IPS DF 4.7 (cell line): Measurements from ENCODE around the gene TMEM108.

Source experiments
- DNase-seq: peaks from one replicate; pipeline ENCODE4 v3.0.0-alpha.2; 2013; ENCODE audit warnings: low spot score; ENCODE audit errors: extremely low read depth

The TMEM108 gene

DNA sequence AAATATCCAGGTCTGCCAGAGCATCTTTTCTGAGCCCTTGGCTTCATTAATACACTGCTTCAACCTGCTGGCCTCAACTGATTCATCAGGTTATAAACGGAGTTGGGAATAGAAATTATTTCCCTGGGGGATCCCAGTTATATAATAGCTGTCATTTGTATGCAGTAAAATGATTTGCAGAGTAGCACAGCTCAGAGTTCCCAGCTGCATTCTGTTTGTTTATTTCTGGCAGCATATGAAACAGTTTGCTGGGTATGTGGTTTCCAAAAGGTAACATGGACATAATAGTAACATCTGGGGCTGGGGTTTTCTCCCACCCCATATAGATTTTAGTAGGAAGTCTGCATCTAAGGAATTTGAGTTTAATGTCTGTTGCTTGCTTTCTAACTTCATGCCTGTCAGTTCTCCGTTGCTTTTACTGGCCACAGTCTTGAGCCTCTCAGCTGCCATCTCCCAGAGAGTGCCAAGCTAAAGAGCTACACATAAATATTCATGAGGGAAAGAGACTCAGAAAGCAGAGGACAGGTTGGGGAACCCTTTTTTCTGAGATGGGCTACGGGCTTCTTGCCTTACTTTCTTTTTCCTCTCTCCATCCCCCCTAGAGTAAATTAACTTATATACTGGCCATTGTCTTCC lies 124.6 kb downstream of the TMEM108 start:
- DNase-seq = no peak

DNA sequence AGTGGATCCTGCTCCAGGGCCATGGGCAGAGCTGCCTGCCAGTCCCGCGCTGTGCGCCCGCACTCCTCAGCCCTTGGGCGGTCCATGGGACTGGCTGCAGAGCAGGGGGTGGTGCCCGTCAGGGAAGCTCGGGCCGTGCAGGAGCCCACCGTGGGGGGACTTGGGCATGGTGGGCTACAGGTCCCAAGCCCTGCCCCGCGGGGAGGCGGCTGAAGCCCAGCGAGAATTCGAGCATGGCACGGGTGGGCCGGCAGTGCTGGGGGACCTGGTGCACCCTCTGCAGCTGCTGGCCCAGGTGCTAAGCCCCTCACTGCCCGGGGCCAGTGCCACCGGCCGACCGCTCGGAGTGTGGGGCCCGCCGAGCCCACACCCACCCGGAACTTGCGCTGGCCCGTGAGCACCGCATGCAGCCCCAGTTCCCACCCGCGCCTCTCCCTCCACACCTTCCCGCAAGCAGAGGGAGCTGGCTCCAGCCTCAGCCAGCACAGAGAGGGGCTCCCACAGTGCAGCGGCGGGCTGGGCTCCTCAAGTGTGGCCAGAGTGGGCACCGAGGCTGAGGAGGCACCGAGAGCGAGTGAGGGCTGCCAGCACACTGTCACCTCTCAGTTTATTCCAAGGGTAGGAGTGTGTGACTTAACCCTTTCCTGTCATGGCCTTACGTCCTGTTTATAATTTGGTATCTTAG lies 129.3 kb downstream of the TMEM108 start:
- no peak for DNase-seq

DNA sequence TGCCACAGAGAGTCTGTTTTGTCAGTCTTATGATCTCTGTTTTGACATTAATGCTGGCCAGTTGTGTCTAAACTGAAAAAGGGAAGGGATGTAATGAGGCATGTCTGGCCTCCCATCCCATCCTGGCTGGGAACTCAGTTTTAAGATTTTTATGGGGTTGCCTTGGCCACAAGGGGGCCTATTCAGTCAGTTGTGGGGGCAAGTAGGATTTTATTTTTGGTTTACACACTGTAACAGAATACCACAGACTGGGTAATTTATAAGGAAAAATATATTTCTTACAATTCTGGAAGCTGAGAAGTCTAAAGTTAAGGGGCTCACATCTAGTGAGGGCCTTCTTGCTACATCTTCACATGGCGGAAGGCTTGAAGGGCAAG lies 129.8 kb downstream of the TMEM108 start:
- no peak for DNase-seq

DNA sequence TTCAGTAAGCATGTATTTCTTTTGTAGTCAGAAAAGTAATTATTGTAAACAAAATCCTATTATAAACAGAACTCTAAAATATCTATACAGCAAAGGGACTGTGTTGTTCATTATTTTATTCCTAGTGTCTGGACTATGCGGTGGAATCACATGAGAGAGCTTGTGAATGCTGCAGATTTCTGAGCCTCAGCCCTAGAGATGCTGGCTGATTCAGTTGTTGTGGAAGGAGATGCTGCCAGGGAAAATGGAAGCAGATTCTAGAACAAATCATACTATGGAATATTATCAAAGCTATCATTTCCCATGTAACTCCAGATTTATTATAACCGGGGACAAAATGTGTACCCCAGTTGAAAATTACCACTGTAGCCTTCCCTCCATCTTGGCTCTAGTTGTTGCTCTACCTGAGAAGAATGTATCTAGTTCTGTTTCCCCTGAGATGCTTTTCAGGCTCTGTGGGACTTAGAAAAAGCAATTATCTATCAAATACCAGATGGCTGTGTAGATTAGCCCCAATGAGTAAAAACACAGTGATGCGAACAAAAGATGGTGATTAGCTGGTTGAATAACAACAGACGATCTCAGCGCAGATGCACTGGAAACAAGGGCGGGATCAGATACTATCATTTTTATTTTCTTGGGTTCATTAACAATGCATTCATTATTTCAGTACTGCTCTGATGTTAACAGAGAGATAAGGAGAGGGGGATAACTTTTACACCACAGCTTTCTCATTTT lies 131.3 kb downstream of the TMEM108 start:
- no peak for DNase-seq

DNA sequence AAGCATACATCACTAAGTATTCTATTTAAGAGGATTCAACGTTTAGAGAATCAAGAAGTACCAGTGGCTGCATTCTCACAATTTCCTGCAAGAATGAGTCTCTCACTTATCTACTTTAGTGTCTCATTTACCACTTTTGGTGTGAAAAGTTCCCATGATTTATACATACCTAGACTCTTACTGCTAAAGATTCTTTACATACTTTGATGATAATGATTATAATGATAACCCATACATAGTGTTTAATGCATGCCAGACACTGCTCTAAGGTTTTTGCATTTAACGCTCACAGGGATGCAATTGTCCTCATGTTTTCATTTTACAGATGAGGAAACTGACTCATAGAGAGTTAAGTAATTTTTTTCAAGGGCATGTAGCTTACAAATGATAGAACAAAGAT lies 133.6 kb downstream of the TMEM108 start:
- no peak for DNase-seq

DNA sequence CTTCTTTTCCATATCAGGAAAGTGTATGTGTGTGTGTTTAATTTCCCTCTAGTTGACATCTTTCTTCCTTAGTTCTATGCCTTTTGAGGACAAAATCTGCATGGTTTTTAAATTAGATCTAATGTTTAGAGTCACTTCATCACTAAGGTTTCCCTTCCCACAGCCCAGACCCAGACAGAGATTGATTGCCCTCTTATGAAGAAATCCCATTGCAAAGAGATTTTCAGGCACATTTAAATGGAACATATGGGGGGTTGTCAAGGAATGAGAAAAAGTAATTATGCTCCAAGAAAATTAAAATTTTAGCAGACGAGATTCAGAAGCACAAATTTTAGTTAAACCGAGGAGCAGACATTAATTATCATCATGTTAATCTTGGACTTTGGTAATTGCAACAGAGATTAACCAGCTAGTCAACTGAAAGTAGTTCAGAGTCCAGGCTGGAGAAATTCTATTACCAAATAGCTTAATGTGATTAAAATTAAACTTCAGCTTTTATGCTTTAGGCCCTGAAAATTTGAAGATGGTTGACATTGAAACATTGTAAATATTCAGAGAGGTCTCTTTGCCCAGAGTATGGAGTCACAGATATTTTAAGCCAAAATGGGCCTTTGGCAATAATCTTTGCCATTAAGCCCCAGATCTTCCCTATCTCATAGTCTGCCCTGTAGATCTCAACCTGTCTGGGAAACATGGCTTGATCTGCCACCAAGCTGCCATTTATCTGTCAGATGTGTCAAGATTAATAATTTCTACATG lies 143.4 kb downstream of the TMEM108 start:
- no peak for DNase-seq

DNA sequence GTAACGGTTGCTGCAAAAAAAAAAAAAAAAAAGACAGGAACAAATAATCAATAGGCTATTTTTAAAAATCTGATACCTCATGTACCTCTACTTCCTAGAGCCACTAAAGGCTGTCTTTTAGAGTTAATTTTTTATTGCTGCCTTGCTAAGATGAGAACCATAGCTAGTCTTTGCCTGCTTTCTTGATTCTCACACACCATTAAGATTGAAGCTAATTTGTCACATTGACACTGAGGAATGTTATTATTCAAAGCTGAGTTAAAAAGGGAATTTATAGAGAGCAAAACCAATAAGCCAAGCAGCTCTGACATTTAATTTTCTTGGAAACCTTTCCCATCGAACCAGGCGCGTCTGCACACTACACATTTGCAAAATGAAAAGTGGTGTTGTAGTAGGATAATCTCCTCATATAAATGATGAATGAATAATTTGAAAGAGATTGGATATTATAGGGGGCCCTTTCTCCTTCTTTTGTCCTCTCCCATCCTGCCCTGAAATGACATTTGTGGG lies 149.7 kb downstream of the TMEM108 start:
- DNase-seq = no peak

DNA sequence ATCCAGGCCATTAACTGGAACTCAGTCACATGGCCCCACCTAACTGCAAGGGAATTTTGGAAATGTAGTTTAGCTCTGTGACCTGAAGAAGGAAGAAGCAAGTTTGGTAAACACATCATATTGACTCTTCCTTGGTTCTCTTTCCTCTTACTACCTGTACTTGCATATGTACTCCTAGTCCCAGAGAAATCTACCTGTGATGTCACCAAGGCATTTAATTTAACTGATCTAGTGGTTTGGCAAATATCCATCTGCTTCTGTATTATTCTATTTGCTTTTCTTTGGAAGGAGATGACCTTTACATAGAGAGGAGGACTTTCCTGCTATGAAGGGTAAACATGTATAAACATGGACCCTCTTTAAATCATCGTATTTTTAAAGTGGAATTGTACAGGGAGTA lies 150.8 kb downstream of the TMEM108 start:
- no peak for DNase-seq

DNA sequence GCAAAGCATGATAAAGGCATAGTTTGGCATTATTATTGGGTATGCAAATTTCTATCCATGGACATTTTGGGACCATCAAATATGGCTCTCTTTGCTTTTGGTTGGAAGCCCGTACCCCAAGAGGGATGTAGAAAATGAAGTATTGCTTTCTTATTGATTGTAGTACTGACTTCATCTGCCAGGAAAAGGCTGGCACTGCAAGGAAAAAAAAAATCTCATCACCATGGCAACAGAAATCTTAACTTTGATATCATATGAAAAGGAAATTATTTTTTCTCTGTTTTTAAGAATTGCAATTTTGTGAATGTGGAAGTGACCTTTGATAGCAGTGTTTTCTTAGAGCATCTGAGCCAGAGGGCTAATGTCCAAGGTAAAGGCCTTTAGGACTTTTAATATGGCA lies 151.7 kb downstream of the TMEM108 start:
- DNase-seq = no peak

DNA sequence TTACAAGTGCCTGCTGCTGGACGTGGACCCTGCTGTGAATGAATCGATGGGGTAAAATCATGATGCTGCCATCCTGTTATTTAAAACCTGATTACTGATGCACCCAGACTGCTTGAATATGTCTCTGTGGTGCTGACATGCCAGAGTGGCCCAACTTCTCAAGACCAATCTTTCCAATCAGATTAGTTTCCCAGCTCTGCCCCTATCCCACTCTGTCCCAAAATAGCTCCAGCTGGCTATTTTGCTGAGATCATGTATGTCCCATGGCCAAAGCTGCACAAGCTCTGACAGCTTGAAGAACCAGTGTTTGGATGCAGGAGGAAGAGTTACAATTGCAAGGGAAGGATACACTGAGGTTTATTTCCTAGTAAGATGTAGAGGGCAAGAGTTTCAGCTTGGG lies 153.6 kb downstream of the TMEM108 start:
- no peak for DNase-seq

DNA sequence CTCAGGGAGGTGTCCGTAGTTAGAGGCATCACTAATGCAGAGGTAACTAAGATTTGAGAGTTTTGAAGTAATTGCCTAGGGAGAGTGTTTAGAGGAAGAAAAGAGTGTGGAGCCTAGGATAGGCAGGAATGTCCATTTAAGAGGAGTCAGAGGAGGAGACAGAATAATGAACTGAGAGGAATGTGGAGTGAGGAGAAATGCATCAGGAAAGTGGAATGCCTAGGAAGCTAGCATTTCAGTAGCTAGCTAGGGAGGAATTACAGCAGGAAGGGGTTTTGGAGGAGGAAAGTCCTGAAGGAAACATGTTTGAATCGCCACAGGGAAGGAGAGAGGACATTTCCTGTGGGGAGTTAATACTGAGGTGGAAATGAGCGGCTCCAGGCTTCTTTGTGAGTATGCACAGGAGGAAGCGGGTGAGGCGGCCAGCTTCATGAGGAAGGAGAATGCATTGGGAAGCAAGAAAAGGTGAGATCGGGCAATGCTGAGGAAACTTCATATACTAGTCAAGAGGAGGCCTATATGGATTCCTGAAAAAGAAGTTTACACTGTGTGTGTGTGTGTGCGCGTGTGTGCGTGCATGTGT lies 154.3 kb downstream of the TMEM108 start:
- no peak for DNase-seq

DNA sequence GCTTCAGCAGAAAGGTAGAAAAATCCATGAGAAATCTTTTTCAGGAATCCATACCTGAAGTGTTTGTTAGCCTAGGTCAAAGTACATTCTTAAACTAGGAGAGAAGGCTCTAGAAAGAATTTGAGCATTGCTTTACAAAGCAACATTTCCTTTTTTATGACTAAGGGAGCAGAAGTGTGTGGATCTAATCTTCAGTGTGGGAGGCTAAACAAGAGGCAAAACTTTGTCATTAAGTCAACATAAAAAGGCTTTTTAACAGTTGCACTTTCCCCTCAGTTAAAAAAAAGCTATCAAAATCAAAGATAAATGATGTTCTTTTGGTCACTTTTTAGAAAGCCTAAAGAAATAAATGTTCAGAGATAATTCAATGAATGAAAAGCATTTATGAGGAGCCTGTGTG lies 154.8 kb downstream of the TMEM108 start:
- no peak for DNase-seq

DNA sequence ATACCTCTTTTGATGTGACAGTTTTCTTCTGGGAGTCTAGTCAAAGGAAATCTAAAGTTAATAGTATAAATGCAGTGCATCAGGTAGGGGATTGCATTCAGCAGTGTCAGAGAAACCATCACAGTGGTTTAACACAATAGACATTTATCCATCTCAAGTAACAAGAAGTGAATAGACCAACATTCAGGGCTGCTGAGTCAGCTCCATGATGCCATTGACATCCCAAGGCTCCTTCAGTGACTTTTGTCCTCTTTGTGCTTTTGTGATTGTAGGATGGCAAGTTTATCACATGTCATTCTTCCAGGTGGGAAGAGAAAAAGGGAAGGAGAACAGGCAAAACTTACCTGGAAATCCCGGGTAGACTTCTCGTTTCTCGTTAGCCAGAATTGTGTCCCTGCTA lies 158.3 kb downstream of the TMEM108 start:
- DNase-seq = no peak

DNA sequence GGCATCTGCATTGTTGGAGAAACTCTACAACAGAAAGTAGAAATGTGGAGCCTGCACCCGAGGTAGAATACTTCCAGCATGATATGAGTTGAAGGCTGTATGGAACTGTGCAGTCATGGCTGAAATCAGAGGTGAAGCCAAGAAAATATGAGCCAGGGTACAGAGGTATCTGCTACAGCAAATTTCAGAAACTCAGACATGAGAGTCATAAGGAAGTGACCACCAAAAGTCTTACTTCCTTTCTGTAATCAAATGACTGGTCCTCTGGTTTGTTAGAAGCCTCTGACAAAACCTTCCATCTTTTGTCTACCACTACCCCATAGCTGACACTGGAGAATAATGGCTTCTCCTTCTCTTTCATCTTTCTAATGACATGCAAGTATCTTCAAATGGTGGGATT lies 159.4 kb downstream of the TMEM108 start:
- no peak for DNase-seq

DNA sequence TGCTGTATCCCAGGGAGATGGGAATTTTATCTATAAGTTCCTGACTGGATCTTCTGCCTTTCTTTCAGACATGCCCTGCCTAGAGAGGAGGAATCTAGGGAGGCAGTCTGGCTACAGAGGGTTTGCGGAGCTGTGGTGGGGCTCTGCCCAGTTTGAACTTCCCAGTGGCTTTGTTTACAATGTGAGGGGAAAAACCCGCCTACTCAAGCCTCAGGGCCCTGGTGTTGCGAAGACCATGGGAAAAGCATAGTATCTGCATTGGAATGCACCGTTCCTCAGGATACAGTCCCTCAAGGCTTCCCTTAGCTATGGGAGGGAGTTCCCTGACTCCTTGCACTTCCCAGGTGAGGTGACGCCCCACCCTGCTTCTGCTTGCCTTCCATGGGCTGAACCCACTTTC lies 168.7 kb downstream of the TMEM108 start:
- DNase-seq = no peak

DNA sequence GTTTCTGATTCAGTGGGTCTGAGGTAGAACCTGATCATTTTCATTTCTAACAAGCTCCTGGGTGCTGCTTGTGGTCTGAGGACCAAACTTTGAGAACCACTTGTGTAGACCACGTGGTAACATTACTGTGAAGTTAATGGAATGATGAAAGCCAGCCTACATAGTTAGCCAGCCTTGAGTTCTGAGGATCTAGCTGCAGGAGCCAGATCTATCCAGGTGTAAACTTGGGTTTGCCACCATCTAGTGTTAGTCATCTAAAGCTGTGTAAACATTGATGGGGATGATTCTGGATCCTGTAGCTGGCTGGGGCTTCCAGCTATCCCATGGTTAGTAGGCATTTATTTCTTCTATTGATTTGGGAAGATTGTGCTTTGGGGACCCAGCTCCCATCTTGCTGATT lies 170.0 kb downstream of the TMEM108 start:
- DNase-seq = no peak

DNA sequence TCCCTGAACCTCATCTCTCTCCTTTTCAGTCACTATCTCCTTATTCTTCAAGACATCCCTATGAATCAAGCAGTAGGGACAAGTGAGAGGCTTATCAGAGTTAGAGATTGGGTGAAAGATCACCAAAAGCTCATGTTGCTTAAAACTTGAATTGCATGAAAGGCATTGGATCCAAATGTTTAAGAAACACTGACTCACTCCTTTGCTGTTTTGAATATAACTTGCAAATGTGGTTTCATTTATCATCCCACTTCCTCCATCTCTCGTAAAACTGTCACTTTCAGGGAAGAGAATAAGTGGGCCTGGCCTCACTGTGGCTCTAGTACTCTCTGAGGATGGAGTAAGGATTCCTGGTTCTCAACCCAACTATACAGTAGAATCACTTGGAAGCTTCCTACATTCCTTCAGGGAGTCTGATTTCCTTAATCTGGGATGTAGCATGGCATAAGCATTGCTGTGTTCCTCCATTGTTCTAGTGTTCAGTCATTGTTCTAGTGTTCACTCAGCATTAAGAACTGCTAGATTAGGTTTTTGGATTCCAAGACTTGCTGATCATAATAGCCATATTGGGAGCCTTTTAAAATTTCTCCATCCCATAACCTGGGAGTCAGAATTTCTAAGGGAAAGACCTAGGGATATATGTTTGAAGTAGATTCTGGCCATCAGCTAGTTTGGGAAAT lies 171.8 kb downstream of the TMEM108 start:
- no peak for DNase-seq

DNA sequence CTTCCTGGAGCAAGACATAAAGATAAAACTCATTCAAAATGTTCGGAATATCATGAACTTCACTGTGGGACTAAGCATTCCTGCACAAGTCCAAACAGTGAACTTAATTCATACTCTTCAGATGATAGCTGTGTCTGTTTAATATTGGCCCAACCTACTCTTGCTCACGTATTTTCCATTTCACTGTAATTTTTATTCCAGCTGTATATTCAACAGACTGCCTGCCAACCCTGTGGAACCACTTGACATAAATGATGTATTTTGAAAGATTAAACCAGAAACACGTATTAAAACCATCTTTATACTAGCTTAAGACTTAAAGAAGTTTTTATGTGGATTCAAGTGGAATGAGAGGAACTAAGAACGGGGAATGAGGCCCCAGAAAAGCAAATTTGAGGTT lies 172.5 kb downstream of the TMEM108 start:
- DNase-seq = no peak

DNA sequence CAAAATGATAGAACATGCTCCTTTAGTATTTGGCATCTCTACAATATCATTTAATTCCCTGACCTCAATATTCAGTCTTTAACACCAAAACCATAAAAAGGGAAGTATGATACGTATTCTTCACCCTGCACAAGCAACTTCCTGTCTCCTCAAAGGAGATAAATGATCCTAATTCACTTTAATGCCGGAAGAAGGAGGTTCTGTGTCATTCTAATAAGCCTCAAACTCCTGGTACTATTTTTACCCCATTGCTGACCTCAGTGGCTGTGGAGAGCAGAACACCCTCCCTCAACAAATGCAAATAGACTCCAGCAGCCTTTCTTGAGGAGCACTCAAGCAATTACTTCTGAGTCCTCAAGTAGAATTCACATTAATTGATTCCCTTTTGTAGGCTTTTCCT lies 173.3 kb downstream of the TMEM108 start:
- DNase-seq = no peak

DNA sequence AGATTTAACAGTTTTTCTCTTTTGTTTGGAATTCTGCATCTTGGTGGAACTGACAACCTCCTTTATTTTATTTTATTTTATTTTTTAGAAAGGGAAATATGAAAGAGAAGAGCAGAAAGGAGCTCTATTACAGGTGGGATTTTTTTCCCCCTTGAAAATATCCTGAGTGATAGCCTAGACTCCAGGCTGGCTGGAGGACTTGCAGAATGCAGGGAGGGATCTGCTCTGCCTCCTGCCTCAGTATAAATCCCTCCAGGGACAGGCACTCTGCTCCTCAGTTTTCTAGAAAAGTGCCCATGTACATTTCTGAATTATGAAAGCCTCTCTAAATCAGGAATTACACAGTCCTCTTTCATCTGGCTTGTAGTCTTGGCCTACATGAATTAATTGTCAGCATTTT lies 173.7 kb downstream of the TMEM108 start:
- no peak for DNase-seq

DNA sequence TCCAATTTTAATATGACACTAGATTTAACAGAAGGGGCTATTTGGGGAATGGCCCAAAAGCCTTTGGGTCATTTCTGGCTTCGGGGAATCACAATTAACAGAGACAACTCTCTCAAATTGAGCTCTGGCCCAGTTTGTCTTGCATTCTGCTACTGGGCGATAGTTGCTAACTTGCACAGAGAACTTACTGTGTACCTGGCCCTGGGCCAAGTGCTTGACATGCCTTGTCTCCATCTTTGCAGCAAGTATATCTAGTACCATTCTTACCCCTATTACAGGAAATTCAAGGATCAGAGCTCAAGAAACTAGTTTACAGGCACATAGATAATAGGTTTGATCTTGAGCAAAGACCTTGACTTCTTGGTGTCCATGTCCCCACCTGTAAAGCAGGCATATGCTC lies 175.7 kb downstream of the TMEM108 start:
- DNase-seq = no peak
